ENCODE data around the gene TMEM134. TPM values are rescaled to one million over a fixed set of nuclear protein-coding genes. Genes with fewer than 3 reads are reported as not detected.

TMEM134 gene
- total and polyA plus RNA-seq, 10 of the 15 experiments (the other 5 are each of a cell fraction or from before 2014, with no cell fraction given): 1.6 to 93.8 (median 27.8) TPM

DNA sequence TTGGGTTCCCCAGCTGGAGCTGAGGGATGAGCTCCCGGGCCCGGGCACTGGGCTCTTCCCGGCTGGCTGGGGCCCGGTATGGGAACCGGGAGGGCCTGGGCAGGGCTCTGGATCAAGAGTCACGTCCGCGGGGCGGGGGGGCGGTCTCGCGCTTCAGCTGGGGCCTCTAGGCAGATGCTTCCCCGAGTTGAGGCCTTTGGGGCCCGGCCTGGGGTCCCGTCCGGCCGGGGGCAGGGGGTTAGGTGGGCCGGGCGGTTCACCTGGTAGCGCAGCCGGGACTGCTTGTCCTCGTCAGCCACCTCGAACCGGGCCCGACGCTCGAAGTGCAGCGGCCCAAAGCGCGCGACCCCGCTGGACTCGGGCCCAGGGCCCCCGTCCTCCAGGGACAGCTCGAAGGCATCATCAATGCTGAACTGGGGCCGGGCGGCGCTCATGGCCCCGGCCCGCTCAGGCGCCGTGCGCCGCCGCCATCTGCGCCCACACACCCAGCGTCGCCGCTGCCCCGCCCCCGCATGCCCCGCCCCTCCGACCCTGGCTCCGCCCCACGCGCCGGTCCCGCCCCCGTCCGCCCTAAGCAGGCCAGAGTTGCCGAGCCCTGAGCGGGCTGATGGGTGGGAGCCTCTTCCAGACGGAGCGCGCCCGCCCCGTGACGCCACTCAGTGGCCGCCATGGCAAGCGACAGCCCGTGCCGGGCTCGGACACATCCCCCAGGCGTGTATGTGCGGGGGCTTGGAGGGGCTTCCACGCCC is at the start of gene TMEM134 (continued):
- TF ChIP-seq, protein P1, sequence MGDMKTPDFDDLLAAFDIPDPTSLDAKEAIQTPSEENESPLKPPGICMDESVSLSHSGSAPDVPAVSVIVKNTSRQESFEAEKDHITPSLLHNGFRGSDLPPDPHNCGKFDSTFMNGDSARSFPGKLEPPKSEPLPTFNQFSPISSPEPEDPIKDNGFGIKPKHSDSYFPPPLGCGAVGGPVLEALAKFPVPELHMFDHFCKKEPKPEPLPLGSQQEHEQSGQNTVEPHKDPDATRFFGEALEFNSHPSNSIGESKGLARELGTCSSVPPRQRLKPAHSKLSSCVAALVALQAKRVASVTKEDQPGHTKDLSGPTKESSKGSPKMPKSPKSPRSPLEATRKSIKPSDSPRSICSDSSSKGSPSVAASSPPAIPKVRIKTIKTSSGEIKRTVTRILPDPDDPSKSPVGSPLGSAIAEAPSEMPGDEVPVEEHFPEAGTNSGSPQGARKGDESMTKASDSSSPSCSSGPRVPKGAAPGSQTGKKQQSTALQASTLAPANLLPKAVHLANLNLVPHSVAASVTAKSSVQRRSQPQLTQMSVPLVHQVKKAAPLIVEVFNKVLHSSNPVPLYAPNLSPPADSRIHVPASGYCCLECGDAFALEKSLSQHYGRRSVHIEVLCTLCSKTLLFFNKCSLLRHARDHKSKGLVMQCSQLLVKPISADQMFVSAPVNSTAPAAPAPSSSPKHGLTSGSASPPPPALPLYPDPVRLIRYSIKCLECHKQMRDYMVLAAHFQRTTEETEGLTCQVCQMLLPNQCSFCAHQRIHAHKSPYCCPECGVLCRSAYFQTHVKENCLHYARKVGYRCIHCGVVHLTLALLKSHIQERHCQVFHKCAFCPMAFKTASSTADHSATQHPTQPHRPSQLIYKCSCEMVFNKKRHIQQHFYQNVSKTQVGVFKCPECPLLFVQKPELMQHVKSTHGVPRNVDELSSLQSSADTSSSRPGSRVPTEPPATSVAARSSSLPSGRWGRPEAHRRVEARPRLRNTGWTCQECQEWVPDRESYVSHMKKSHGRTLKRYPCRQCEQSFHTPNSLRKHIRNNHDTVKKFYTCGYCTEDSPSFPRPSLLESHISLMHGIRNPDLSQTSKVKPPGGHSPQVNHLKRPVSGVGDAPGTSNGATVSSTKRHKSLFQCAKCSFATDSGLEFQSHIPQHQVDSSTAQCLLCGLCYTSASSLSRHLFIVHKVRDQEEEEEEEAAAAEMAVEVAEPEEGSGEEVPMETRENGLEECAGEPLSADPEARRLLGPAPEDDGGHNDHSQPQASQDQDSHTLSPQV (IDR thresholded peaks at IDR 0.05): no peak
- TF ChIP-seq DPF2 (IDR thresholded peaks at IDR 0.05) (peak; percentile 65; the same call in 1 of the 2 replicates), CHD4 (IDR thresholded peaks at IDR 0.05) (no peak), SIX5 (IDR thresholded peaks at IDR 0.05; ENCODE audit: low read depth, low read length, severe bottlenecking) (no peak), FOXK2 (IDR thresholded peaks at IDR 0.05) (no peak), HCFC1 (IDR thresholded peaks at IDR 0.05; ENCODE audit: low read length) (peak; percentile 56; the same call in 1 of the 2 replicates), ATF7 (IDR thresholded peaks at IDR 0.05; ENCODE audit: low read depth) (no peak), ZNF207 (IDR thresholded peaks at IDR 0.05; ENCODE audit: borderline replicate concordance) (no peak), ZNF274 (IDR thresholded peaks at IDR 0.05; ENCODE audit: insufficient read depth, insufficient read length) (no peak), SP1 (IDR thresholded peaks at IDR 0.05; ENCODE audit: low read depth, low read length) (peak; percentile 93), CBX5 (IDR thresholded peaks at IDR 0.05; ENCODE audit: low read depth) (no peak), ESRRA (IDR thresholded peaks at IDR 0.05; ENCODE audit: low read length) (no peak)
- TF ChIP-seq, protein P2, sequence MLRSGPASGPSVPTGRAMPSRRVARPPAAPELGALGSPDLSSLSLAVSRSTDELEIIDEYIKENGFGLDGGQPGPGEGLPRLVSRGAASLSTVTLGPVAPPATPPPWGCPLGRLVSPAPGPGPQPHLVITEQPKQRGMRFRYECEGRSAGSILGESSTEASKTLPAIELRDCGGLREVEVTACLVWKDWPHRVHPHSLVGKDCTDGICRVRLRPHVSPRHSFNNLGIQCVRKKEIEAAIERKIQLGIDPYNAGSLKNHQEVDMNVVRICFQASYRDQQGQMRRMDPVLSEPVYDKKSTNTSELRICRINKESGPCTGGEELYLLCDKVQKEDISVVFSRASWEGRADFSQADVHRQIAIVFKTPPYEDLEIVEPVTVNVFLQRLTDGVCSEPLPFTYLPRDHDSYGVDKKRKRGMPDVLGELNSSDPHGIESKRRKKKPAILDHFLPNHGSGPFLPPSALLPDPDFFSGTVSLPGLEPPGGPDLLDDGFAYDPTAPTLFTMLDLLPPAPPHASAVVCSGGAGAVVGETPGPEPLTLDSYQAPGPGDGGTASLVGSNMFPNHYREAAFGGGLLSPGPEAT (IDR thresholded peaks at IDR 0.05; ENCODE audit: low read depth): peak; percentile 67; the same call in 1 of the 2 replicates

Data from GM12878 (cell line).